Measurements from ENCODE around the gene SELPLG.

DNA sequence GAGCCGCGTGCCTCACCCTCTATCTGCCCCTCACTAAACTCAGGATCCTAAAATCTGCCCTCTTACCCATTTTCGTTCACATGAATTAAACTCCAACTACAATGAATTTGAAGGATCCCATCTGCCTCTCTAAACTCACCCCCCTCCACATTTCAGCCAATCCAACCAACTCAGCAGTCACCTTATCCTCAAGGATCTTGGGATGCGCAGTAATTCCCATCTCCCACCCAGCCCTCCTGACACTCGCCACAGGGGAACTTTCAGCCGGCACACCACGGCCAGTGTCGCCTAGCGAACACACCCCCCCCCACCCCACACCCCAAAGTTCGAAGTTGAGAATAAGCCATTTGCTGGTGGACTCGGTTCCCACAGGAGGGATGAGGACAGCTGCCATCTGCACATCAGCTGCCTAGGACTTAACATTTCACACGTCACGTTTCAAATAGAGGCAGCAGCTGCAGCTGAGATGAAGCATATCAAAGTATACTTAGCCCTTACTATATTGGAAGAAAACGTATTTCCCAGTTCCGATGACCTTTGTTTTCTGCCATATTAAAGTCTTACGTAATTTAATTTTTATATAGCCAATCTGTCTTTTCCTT, 8.7 kb upstream of the SELPLG start:
- TF ChIP-seq POLR2A (IDR thresholded peaks at IDR 0.05): no peak
- TF ChIP-seq, protein P1, sequence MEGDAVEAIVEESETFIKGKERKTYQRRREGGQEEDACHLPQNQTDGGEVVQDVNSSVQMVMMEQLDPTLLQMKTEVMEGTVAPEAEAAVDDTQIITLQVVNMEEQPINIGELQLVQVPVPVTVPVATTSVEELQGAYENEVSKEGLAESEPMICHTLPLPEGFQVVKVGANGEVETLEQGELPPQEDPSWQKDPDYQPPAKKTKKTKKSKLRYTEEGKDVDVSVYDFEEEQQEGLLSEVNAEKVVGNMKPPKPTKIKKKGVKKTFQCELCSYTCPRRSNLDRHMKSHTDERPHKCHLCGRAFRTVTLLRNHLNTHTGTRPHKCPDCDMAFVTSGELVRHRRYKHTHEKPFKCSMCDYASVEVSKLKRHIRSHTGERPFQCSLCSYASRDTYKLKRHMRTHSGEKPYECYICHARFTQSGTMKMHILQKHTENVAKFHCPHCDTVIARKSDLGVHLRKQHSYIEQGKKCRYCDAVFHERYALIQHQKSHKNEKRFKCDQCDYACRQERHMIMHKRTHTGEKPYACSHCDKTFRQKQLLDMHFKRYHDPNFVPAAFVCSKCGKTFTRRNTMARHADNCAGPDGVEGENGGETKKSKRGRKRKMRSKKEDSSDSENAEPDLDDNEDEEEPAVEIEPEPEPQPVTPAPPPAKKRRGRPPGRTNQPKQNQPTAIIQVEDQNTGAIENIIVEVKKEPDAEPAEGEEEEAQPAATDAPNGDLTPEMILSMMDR (IDR thresholded peaks at IDR 0.05): no peak

All from testis (tissue), 2 donors.